NCI-H187 treated with DMSO at 0.1 percent for 48 hours (cell line): Measurements from ENCODE around the gene PPY.
"Not testable (repeated sequence)": the region's sequence is repeated elsewhere in the genome, so short reads cannot be mapped to it uniquely, and the experiment has no call there.

Source experiments
- DNase-seq: peaks from one replicate; lab custom pipeline; 2025; lab: John Stamatoyannopoulos, UW

PPY gene

DNA sequence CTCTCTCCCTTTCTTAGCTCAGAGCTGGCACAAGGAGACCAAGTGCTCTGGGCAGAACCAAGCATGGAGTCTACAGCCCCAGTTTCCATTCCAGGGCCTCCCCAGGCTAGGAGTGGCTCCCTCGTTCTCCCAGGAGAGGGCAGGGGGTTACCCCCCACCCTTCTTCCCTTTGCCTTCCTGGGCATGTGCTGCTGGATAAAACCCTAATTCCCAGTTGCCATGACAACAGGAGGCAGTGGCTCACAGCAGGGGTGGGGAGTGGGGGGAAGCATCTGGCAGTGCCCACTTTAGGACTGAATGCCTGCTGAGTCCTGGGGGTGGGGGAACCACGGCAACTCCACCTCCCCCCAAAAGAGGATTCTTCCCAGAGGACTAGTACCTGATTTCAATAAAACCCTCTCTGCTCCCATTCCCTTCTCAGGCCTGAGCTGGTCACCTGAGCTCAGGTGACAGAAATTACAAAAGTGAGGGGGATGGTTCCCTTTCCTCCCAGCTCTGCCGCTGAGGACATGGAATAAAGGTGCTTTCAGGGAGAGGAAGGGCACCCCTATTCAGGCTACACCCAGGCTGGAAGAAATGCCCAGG is 36.8 kb downstream of the PPY start:
- DNase-seq: no peak

DNA sequence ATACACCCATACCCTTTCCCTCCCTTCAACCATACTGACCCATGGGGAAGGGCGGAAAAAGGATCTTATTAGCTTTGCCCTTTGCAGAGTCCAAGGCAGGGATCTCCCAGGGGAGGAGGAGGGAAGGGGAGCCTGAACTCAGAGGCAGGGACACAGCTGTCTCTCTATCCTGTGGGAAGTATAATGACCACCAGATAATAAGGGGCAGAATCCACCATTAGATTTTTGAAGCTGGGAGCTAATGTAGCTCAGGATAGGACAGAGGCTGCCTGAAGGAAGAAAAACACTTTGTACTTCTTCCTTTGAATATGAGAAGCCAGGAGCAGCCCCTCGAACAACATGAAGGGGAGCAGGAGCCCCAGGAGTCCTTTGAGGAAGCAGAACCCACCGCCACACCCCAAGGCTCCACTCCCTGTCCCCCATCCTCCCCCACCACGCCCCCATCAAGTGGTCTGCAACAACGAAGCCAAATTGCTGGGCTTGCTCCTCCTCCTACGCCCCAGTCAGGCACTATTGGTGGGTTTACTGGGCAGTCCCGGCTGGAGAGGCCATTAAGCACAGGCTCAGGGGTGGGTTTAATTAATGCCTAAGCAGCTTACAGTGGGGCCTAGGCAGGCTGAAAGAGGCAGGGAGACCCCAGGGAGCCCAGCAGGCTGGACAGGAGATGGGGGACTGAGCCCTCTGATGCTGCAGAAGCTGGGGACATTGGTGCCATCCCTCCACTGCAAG is 40.3 kb downstream of the PPY start:
- no peak for DNase-seq

- DNase-seq: no peak
These were observed 41.2 kb downstream of the PPY start for GRCh38 chr17:43900858-43901754.

- DNase-seq: peak; percentile 45
These were observed 42.0 kb downstream of the PPY start for GRCh38 chr17:43900183-43900857.

- peak; percentile 16 for DNase-seq
These were observed 43.8 kb downstream of the PPY start for GRCh38 chr17:43898446-43898845.

DNA sequence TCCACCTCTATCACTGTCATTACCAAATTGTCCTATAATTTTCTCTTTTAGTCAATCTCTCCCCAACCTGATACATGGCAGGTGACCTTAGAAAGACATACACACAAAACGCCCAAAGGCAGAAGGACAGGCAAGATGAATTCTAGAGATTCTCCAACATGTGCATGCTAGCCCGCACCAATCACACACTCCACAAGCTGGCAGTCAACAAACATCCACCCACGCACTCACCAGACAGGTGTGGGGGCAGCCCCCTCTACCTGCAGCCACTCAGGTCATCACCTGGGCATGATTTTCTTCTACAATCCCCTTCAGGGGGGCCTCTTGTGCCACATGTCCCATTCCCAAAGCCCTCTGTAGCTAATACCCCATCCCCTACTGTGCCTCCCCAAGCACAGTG is 44.4 kb downstream of the PPY start:
- no peak for DNase-seq

- not testable (repeated sequence) for DNase-seq
These were observed 47.8 kb downstream of the PPY start for GRCh38 chr17:43894494-43894893.

- DNase-seq: no peak
These were observed 49.7 kb downstream of the PPY start for GRCh38 chr17:43892647-43892952.

DNA sequence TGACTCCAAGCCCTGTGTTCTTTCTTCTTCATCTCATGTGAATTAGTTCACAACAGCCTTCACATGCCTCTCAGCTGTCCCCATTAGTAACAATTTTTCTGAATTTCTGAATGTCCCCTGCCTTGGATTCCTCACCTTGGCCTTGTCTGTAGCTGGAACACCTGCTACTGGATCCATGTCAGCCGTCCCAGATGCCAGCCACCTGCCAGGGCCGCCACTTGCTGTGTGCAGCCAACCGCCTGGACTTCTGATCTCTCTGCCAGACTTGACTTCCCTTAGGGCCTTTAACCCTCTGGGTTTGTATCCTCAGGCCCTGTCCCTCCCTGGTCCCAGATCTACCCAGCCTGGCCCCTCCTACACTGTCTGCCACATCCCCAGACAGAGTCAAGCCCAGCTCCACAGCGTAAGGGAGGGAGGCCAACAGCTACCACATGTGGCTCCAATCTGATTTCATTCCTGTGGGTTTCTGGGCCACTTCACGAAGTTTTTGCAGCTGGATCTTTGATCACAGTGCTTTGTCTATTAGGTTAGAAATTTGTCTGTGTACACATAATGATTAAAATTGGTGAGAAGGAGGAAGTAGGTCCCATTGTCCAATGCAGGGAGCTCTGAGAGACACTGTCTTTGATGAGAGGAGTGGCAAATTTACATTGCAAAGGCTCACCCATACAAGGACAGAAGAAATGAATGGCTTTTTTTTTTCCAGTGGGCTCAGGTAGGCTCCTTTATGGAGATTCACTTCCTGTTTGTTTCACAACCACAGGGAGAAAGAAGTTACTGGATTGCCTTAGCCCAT is 50.2 kb downstream of the PPY start:
- no peak for DNase-seq
